Epithelial cell of esophagus (primary cell): ENCODE measurements around the gene CCL27.

Experiments
- DNase-seq: peaks from one replicate; pipeline ENCODE4 v3.0.0; 2010; ENCODE audit warnings: low read depth
- H3K4me3 ChIP-seq: 2 replicates; pipeline ENCODE4 v1.5.1; 2011; ENCODE audit warnings: mild to moderate bottlenecking, low read length, control low read depth
- CTCF ChIP-seq: IDR thresholded peaks from 2 replicates; pipeline ENCODE4 v1.5.1; 2011; ENCODE audit warnings: low read depth, mild to moderate bottlenecking, low read length, control low read depth, inconsistent platforms; ENCODE audit not compliant: insufficient read depth; ENCODE audit errors: missing control alignments

The CCL27 gene

GRCh38 chr9:34635556-34635955, 26.9 kb downstream of the CCL27 start:
- TF ChIP-seq CTCF, result no peak
- no peak overlapping the region for H3K4me3 ChIP-seq
- no peak for DNase-seq

- no peak for DNase-seq
- TF ChIP-seq CTCF, result no peak
These were observed 27.8 kb downstream of the CCL27 start for GRCh38 chr9:34634551-34635248.

GRCh38 chr9:34633851-34634550, 28.5 kb downstream of the CCL27 start:
- H3K4me3 ChIP-seq, result no peak overlapping the region
- peak; percentile 77 for DNase-seq
- TF ChIP-seq CTCF, result peak; percentile 87

More at GRCh38 chr9:34634551-34635248, 27.8 kb downstream of the CCL27 start:
- H3K4me3 ChIP-seq, result no peak overlapping the region

GRCh38 chr9:34633166-34633565, 29.3 kb downstream of the CCL27 start:
- no peak for DNase-seq
- no peak for TF ChIP-seq CTCF
- H3K4me3 ChIP-seq, result no peak overlapping the region

- peak; percentile 50 for DNase-seq
- no peak for TF ChIP-seq CTCF
These were observed 31.9 kb downstream of the CCL27 start for GRCh38 chr9:34630402-34631154.

GRCh38 chr9:34629491-34629808, 33.0 kb downstream of the CCL27 start:
- TF ChIP-seq CTCF, result no peak
- no peak overlapping the region for H3K4me3 ChIP-seq
- DNase-seq, result no peak

More at GRCh38 chr9:34630402-34631154, 31.9 kb downstream of the CCL27 start:
- H3K4me3 ChIP-seq, result no peak overlapping the region
